Ishikawa (cell line): ENCODE results near the gene RPS21.

Experiments used
- CREB1 ChIP-seq: IDR thresholded peaks from 2 replicates; pipeline ENCODE4 v1.6.1; 2012; ENCODE audit warnings: low read depth
- EP300 ChIP-seq: IDR thresholded peaks from 2 replicates; pipeline ENCODE4 v1.6.1; 2012; ENCODE audit warnings: borderline replicate concordance
- FOXM1 ChIP-seq: IDR thresholded peaks from 2 replicates; pipeline ENCODE4 v1.6.1; 2012; ENCODE audit warnings: low read depth, borderline replicate concordance
- TAF1 ChIP-seq: IDR thresholded peaks from 2 replicates; pipeline ENCODE4 v1.6.1; 2012; ENCODE audit warnings: low read depth, mild to moderate bottlenecking
- TCF12 ChIP-seq: IDR thresholded peaks from 2 replicates; pipeline ENCODE4 v1.6.1; 2012; ENCODE audit warnings: low read depth
- TF ChIP-seq, protein P1 (sequence below): IDR thresholded peaks from 2 replicates; pipeline ENCODE4 v1.6.1; 2012; ENCODE audit warnings: low read depth, mild to moderate bottlenecking
- TF ChIP-seq, protein P2 (sequence below): IDR thresholded peaks from 2 replicates; pipeline ENCODE4 v1.6.1; 2012

DNA sequence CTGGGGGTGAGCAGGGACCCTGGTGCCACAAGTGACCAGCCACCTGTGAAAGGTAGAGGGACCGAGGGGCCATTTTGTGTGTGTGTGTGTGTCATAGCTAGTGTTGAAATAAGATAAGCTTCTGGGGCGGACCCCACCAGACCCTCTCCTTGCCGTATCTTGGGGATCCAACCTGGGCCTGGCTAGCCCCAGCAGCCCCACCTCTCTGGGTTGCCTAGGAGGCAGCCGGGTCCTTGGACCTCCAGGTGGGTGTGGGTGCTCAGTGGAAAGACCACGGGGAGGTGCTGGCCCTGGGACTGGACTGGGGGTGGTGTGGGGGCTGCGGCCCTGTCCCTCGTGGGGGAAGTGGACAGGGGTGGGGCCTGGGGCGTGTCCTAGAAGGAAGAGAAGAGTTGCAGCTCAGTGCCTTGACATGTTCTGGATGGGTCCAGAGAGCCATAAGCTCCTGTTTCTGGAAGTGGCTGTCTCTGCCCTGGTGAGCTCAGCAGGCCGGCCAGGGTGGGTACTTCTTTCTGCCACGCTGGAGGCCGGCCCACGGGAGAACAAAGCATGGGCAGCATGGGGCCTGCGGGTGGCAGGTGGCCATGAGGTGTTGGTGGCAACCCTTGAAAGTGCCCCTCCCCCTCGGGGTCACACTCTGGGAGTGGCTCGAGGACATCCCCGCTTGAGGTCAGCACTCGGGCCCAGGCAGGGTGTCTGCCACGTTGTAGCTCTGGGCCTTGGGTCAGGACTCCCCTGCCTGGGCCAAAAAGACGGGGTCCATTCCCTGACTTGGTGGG, 32.0 kb downstream of the RPS21 start:
- TF ChIP-seq EP300 = no peak
- no peak for TF ChIP-seq TCF12
- TF ChIP-seq, protein P1, sequence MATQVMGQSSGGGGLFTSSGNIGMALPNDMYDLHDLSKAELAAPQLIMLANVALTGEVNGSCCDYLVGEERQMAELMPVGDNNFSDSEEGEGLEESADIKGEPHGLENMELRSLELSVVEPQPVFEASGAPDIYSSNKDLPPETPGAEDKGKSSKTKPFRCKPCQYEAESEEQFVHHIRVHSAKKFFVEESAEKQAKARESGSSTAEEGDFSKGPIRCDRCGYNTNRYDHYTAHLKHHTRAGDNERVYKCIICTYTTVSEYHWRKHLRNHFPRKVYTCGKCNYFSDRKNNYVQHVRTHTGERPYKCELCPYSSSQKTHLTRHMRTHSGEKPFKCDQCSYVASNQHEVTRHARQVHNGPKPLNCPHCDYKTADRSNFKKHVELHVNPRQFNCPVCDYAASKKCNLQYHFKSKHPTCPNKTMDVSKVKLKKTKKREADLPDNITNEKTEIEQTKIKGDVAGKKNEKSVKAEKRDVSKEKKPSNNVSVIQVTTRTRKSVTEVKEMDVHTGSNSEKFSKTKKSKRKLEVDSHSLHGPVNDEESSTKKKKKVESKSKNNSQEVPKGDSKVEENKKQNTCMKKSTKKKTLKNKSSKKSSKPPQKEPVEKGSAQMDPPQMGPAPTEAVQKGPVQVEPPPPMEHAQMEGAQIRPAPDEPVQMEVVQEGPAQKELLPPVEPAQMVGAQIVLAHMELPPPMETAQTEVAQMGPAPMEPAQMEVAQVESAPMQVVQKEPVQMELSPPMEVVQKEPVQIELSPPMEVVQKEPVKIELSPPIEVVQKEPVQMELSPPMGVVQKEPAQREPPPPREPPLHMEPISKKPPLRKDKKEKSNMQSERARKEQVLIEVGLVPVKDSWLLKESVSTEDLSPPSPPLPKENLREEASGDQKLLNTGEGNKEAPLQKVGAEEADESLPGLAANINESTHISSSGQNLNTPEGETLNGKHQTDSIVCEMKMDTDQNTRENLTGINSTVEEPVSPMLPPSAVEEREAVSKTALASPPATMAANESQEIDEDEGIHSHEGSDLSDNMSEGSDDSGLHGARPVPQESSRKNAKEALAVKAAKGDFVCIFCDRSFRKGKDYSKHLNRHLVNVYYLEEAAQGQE = no peak
- TF ChIP-seq FOXM1 = no peak
- TF ChIP-seq TAF1 = no peak
- TF ChIP-seq, protein P2, sequence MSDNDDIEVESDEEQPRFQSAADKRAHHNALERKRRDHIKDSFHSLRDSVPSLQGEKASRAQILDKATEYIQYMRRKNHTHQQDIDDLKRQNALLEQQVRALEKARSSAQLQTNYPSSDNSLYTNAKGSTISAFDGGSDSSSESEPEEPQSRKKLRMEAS = no peak
- no peak for TF ChIP-seq CREB1
